ENCODE data around the gene HSP90B1. TPM values are rescaled to one million over a fixed set of nuclear protein-coding genes. Genes with fewer than 3 reads are reported as not detected.

HSP90B1 gene
- total and polyA plus RNA-seq, 2 of the 13 experiments (the other 11 are each of a cell fraction or from before 2014, with no cell fraction given) = 800 to 954 TPM

- POLR2A ChIA-PET = interaction anchor here (0.9 kb wide), 1 partner anchor 88 kb away, joined by 3 read pairs; the partner anchor contains the start of gene NT5DC3
- Histone ChIP-seq H3K27me3 (ENCODE audit: control insufficient read depth in 1 of 2, insufficient read depth in 2 of 2, low read length in 2 of 2) (no peaks in the 10 kb centered on the region; a peak in 1 of 5 replicates), H3K9me3 (ENCODE audit: low read length) (no peaks in the 10 kb centered on the region), H3K79me2 (ENCODE audit: insufficient read depth, low read length) (peaks cover 34% of the 10 kb centered on the region), H3K9ac (ENCODE audit: insufficient read depth, low read depth, low read length) (peak overlapping the region; percentile 83), H3K4me1 (ENCODE audit: insufficient read depth, low read length) (peaks cover 30% of the 10 kb centered on the region), H4K20me1 (ENCODE audit: insufficient read depth, low read length) (peaks cover 23% of the 10 kb centered on the region), H3K4me2 (ENCODE audit: low read depth, low read length) (peak overlapping the region; percentile 87), H3K27ac (ENCODE audit: extremely low read length, insufficient read depth, low read length) (peak overlapping the region; percentile 90), H2AFZ (ENCODE audit: low read length) (peak overlapping the region; percentile 97), H3K4me3 (replicated peaks in 1 of 3; ENCODE audit: insufficient read depth in 1 of 3, low read depth in 2 of 3, low read length in 3 of 3) (peak overlapping the region; percentile 66 to 79 (median 69)), H3K36me3 (replicated peaks in 1 of 2; ENCODE audit: control insufficient read depth in 1 of 2, insufficient read depth in 2 of 2, low read length in 2 of 2) (peaks cover 2 to 16% of the 10 kb centered on the region in 2 experiments; a peak in 4 of 5 replicates)
- WGBS (ENCODE audit: low lambda C conversion rate) = 2% methylated on average over 12 of the region's 12 CpGs
- CTCF ChIA-PET (ENCODE audit: low intra/inter-chr PET ratio, low total read pairs) = no interaction called here
- no peak for FAIRE-seq
- peak; percentile 2; the same call in 1 of the 3 replicates for ATAC-seq
- 0 out of 2 replicates have a peak, but pooled peaks have one; percentile 15 for TF ChIP-seq BATF2 (CRISPR knock-in tag; IDR thresholded peaks at IDR 0.05)
- TF ChIP-seq ZNF292 (CRISPR knock-in tag; IDR thresholded peaks at IDR 0.05; ENCODE audit: borderline replicate concordance, low read depth) = no peak
- TF ChIP-seq REL (CRISPR knock-in tag; conservative IDR thresholded peaks at IDR 0.05) = 0 out of 2 replicates have a peak, but pooled peaks have one; percentile 13
- no peak for TF ChIP-seq ARNT (IDR thresholded peaks at IDR 0.05)
- 0 out of 2 replicates have a peak, but pooled peaks have one; percentile 10 for TF ChIP-seq FOXA3 (CRISPR knock-in tag; IDR thresholded peaks at IDR 0.05)
- TF ChIP-seq BHLHE40 (IDR thresholded peaks at IDR 0.05; ENCODE audit: low read length) = peak; percentile 51; the same call in 1 of the 2 replicates
- TF ChIP-seq ATF3 (CRISPR knock-in tag; IDR thresholded peaks at IDR 0.05) = no peak
- BruUV-seq (replicated peaks) = no TSS peak
- DNase-seq (ENCODE audit: low spot score) = no peak
- intact Hi-C loops (cut with micrococcal nuclease; ENCODE audit: unreplicated experiment) (loop anchor here (1.0 to 2.0 kb wide), 2 partner anchors 50 to 87 kb away; partner anchors contain the start of gene NT5DC3), in situ Hi-C loops (cut with HindIII; ENCODE audit: extremely low pct_ligation_motif_present, low pct_unique_long_range_greater_than_20kb) (no loop called here)
Measured at GRCh38 chr12:103928682-103929045, 1.5 kb upstream of the HSP90B1 start.
